Measurements from ENCODE around the gene GNAT2. TPM values are rescaled to one million over a fixed set of nuclear protein-coding genes. Genes with fewer than 3 reads are reported as not detected.
"Not testable (repeated sequence)": the region's sequence is repeated elsewhere in the genome, so short reads cannot be mapped to it uniquely, and the experiment has no call there.

GNAT2 gene
- total RNA-seq, 2 experiments from 2014 or later, result 0.81 to 0.88 TPM

GRCh38 chr1:109661391-109661790 lies 42.0 kb upstream of the GNAT2 start:
- no peak for ATAC-seq
- ChIA-PET CTCF (interaction anchor here (0.8 to 2.0 kb wide), 5 partner anchors 11 to 322 kb away, joined by 3 to 7 read pairs (median 4); no protein-coding TSS in a partner anchor), POLR2A (interaction anchor here (1.1 kb wide), 1 partner anchor 23 kb away, joined by 4 read pairs; no protein-coding TSS in a partner anchor)
- no peak for TF ChIP-seq CTCF (IDR thresholded peaks at IDR 0.05)
- H3K36me3 Mint-ChIP-seq (ENCODE audit: low read depth), result no peaks in the 10 kb centered on the region
- H3K27ac Mint-ChIP-seq, result no peak overlapping the region
- no peak overlapping the region for H3K4me3 Mint-ChIP-seq
- no peaks in the 10 kb centered on the region for H3K27me3 Mint-ChIP-seq
- no peak for DNase-seq
- intact Hi-C loops (cut with micrococcal nuclease), result no loop called here
- no peaks in the 10 kb centered on the region for H3K9me3 Mint-ChIP-seq
- H3K4me1 Mint-ChIP-seq (ENCODE audit: low read depth), result peaks cover 3% of the 10 kb centered on the region

- CTCF ChIA-PET, result interaction anchor here (0.6 to 1.8 kb wide), 4 partner anchors 20 to 323 kb away, joined by 3 to 6 read pairs (median 4); partner anchors contain the start of gene GSTM1
- H3K4me3 Mint-ChIP-seq; ATAC-seq; intact Hi-C loops (cut with micrococcal nuclease); DNase-seq; H3K4me1 Mint-ChIP-seq (ENCODE audit: low read depth); H3K27ac Mint-ChIP-seq; H3K9me3 Mint-ChIP-seq; POLR2A ChIA-PET; H3K36me3 Mint-ChIP-seq (ENCODE audit: low read depth); H3K27me3 Mint-ChIP-seq: not testable (repeated sequence)
These were observed 41.2 kb upstream of the GNAT2 start for GRCh38 chr1:109660691-109661026.

- Mint-ChIP-seq H3K36me3 (ENCODE audit: low read depth) (no peaks in the 10 kb centered on the region), H3K27me3 (no peaks in the 10 kb centered on the region), H3K4me3 (no peak overlapping the region), H3K4me1 (ENCODE audit: low read depth) (peaks cover 3% of the 10 kb centered on the region), H3K27ac (no peak overlapping the region), H3K9me3 (no peaks in the 10 kb centered on the region)
- ChIA-PET CTCF (interaction anchor here (0.6 to 1.8 kb wide), 4 partner anchors 20 to 324 kb away, joined by 3 to 6 read pairs (median 4); partner anchors contain the start of gene GSTM1), POLR2A (no interaction called here)
- TF ChIP-seq CTCF (IDR thresholded peaks at IDR 0.05), result no peak
- ATAC-seq, result no peak
- intact Hi-C loops (cut with micrococcal nuclease), result no loop called here
- DNase-seq, result no peak
These were observed 40.7 kb upstream of the GNAT2 start for GRCh38 chr1:109659997-109660690.

GRCh38 chr1:109659145-109659544 lies 39.7 kb upstream of the GNAT2 start:
- Mint-ChIP-seq H3K27me3 (no peaks in the 10 kb centered on the region), H3K36me3 (ENCODE audit: low read depth) (no peaks in the 10 kb centered on the region), H3K4me1 (ENCODE audit: low read depth) (peaks cover 6% of the 10 kb centered on the region), H3K4me3 (no peak overlapping the region), H3K27ac (no peak overlapping the region), H3K9me3 (no peaks in the 10 kb centered on the region)
- ATAC-seq, result no peak
- no peak for DNase-seq
- intact Hi-C loops (cut with micrococcal nuclease), result no loop called here
- POLR2A ChIA-PET, result no interaction called here
- no peak for TF ChIP-seq CTCF (IDR thresholded peaks at IDR 0.05)
- CTCF ChIA-PET, result interaction anchor here (1.2 to 2.8 kb wide), 3 partner anchors 12 to 19 kb away, joined by 5 to 26 read pairs (median 6); no protein-coding TSS in a partner anchor

GRCh38 chr1:109658533-109659042 lies 39.2 kb upstream of the GNAT2 start:
- ChIA-PET POLR2A (interaction anchor here (1.0 to 1.1 kb wide), 2 partner anchors 10 to 39 kb away, joined by 3 to 4 read pairs; partner anchors contain the start of genes GNAT2 and GSTM2), CTCF (interaction anchor here (0.7 to 2.8 kb wide), 7 partner anchors 13 to 301 kb away, joined by 3 to 26 read pairs (median 3); no protein-coding TSS in a partner anchor)
- ATAC-seq (no peak), DNase-seq (no peak)
- intact Hi-C loops (cut with micrococcal nuclease), result no loop called here
- Mint-ChIP-seq H3K9me3 (no peaks in the 10 kb centered on the region), H3K36me3 (ENCODE audit: low read depth) (no peaks in the 10 kb centered on the region), H3K4me3 (no peak overlapping the region), H3K27me3 (no peaks in the 10 kb centered on the region), H3K4me1 (ENCODE audit: low read depth) (peaks cover 6% of the 10 kb centered on the region), H3K27ac (no peak overlapping the region)
- no peak for TF ChIP-seq CTCF (IDR thresholded peaks at IDR 0.05)
